Measurements from ENCODE around the gene PGM2L1.

Gene PGM2L1

GRCh38 chr11:74355626-74356025 lies 42.6 kb downstream of the PGM2L1 start:
- no peak for TF ChIP-seq ZFX (IDR thresholded peaks at IDR 0.05)
- TF ChIP-seq CTCF (conservative IDR thresholded peaks at IDR 0.05) = no peak
- no peak overlapping the region for H3K27ac ChIP-seq

GRCh38 chr11:74354036-74354435 lies 44.2 kb downstream of the PGM2L1 start:
- no peak overlapping the region for H3K27ac ChIP-seq
- TF ChIP-seq CTCF (conservative IDR thresholded peaks at IDR 0.05) (no peak), ZFX (IDR thresholded peaks at IDR 0.05) (no peak)

- TF ChIP-seq ZFX (IDR thresholded peaks at IDR 0.05) (no peak), CTCF (conservative IDR thresholded peaks at IDR 0.05) (no peak)
- no peak overlapping the region for H3K27ac ChIP-seq
Measured at GRCh38 chr11:74347381-74347780, 50.9 kb downstream of the PGM2L1 start.

GRCh38 chr11:74345420-74345819 lies 52.8 kb downstream of the PGM2L1 start:
- TF ChIP-seq ZFX (IDR thresholded peaks at IDR 0.05) (no peak), CTCF (conservative IDR thresholded peaks at IDR 0.05) (no peak)
- H3K27ac ChIP-seq = no peak overlapping the region

GRCh38 chr11:74341921-74342320 lies 56.3 kb downstream of the PGM2L1 start:
- H3K27ac ChIP-seq = peak overlapping the region; percentile 69
- no peak for TF ChIP-seq CTCF (conservative IDR thresholded peaks at IDR 0.05)
- no peak for TF ChIP-seq ZFX (IDR thresholded peaks at IDR 0.05)

- TF ChIP-seq ZFX (IDR thresholded peaks at IDR 0.05) (no peak), CTCF (conservative IDR thresholded peaks at IDR 0.05) (no peak)
- H3K27ac ChIP-seq = no peak overlapping the region; the same call in 1 of the 2 replicates
Measured at GRCh38 chr11:74339619-74340018, 58.6 kb downstream of the PGM2L1 start.

- no peak overlapping the region; the same call in 1 of the 2 replicates for H3K27ac ChIP-seq
- TF ChIP-seq ZFX (IDR thresholded peaks at IDR 0.05) (no peak), CTCF (conservative IDR thresholded peaks at IDR 0.05) (no peak)
Measured at GRCh38 chr11:74338963-74339362, 59.3 kb downstream of the PGM2L1 start.
